Stimulated activated effector memory CD8-positive, alpha-beta T cell treated with anti-CD3 and anti-CD28 coated beads, Interleukin-12 subunit alpha, Interleukin-12 subunit beta, amount 100 ng/mL, for 72 hours (primary cell): ENCODE measurements around the gene PSMF1.

Experiments used
- ATAC-seq: fragments of 150-1000 bp; cut with Tn5 transposase; 2 replicates; pipeline ENCODE4 v1.10.0; 2021
- DNase-seq, 2 donors: peaks; one replicate each; pipeline ENCODE4 v3.0.0; 2021 to 2022; ENCODE audit warnings: low spot score in 2 of 2
- H3K27ac Mint-ChIP-seq: one replicate; pipeline ENCODE4 v1.8.0; 2022; ENCODE audit warnings: mild to moderate bottlenecking, mixed read lengths
- H3K36me3 Mint-ChIP-seq: one replicate; pipeline ENCODE4 v1.8.0; 2022; ENCODE audit warnings: mild to moderate bottlenecking, mixed read lengths
- H3K4me1 Mint-ChIP-seq: one replicate; pipeline ENCODE4 v1.8.0; 2022; ENCODE audit warnings: mixed read lengths
- H3K4me3 Mint-ChIP-seq: one replicate; pipeline ENCODE4 v1.8.0; 2022; ENCODE audit warnings: mild to moderate bottlenecking, mixed read lengths
- H3K9me3 Mint-ChIP-seq: one replicate; pipeline ENCODE4 v1.8.0; 2022; ENCODE audit warnings: mixed read lengths

The PSMF1 gene

GRCh38 chr20:1166948-1167720 lies 48.7 kb downstream of the PSMF1 start:
- DNase-seq (no peak), ATAC-seq (no peak)
- no peak overlapping the region for H3K4me3 Mint-ChIP-seq
- H3K27ac Mint-ChIP-seq, result no peak overlapping the region
- peaks cover 88% of the 10 kb centered on the region for H3K36me3 Mint-ChIP-seq
- no peaks in the 10 kb centered on the region for H3K9me3 Mint-ChIP-seq
- H3K4me1 Mint-ChIP-seq, result peaks cover 5% of the 10 kb centered on the region

GRCh38 chr20:1169224-1169623 lies 50.8 kb downstream of the PSMF1 start:
- DNase-seq, result no peak
- no peaks in the 10 kb centered on the region for H3K9me3 Mint-ChIP-seq
- H3K4me1 Mint-ChIP-seq, result peaks cover 5% of the 10 kb centered on the region
- no peak for ATAC-seq
- H3K36me3 Mint-ChIP-seq, result peaks cover 82% of the 10 kb centered on the region
- no peak overlapping the region for H3K27ac Mint-ChIP-seq
- no peak overlapping the region for H3K4me3 Mint-ChIP-seq

GRCh38 chr20:1171461-1172093 lies 53.2 kb downstream of the PSMF1 start:
- Mint-ChIP-seq H3K36me3 (peaks cover 63% of the 10 kb centered on the region), H3K27ac (no peak overlapping the region), H3K4me1 (peaks cover 5% of the 10 kb centered on the region), H3K4me3 (no peak overlapping the region), H3K9me3 (no peaks in the 10 kb centered on the region)
- ATAC-seq (no peak), DNase-seq (no peak)

- Mint-ChIP-seq H3K36me3 (peaks cover 42% of the 10 kb centered on the region), H3K4me1 (no peaks in the 10 kb centered on the region), H3K9me3 (no peaks in the 10 kb centered on the region), H3K27ac (peak overlapping the region; percentile 40), H3K4me3 (no peak overlapping the region)
- no peak for ATAC-seq
- no peak for DNase-seq
These were observed 55.3 kb downstream of the PSMF1 start for GRCh38 chr20:1173698-1174097.

GRCh38 chr20:1174787-1175186 lies 56.4 kb downstream of the PSMF1 start:
- Mint-ChIP-seq H3K9me3 (no peaks in the 10 kb centered on the region), H3K4me3 (no peak overlapping the region), H3K36me3 (peaks cover 31% of the 10 kb centered on the region), H3K27ac (no peak overlapping the region), H3K4me1 (no peaks in the 10 kb centered on the region)
- ATAC-seq, result no peak
- no peak for DNase-seq

- Mint-ChIP-seq H3K4me1 (peaks cover 6% of the 10 kb centered on the region), H3K27ac (peak overlapping the region; percentile 53)
- ATAC-seq, result no peak
These were observed 59.3 kb downstream of the PSMF1 start for GRCh38 chr20:1177680-1178079.

GRCh38 chr20:1178103-1178502 lies 59.7 kb downstream of the PSMF1 start:
- H3K36me3 Mint-ChIP-seq, result peaks cover 16% of the 10 kb centered on the region
- ATAC-seq, result no peak

More at GRCh38 chr20:1177680-1178079, 59.3 kb downstream of the PSMF1 start:
- no peak for DNase-seq
- Mint-ChIP-seq H3K4me3 (no peak overlapping the region), H3K36me3 (peaks cover 19% of the 10 kb centered on the region), H3K9me3 (no peaks in the 10 kb centered on the region)

GRCh38 chr20:1178623-1179022 lies 60.2 kb downstream of the PSMF1 start:
- ATAC-seq (no peak), DNase-seq (no peak)
- Mint-ChIP-seq H3K36me3 (peaks cover 11% of the 10 kb centered on the region), H3K9me3 (no peaks in the 10 kb centered on the region), H3K27ac (no peak overlapping the region), H3K4me1 (peaks cover 6% of the 10 kb centered on the region), H3K4me3 (no peak overlapping the region)

More at GRCh38 chr20:1178103-1178502, 59.7 kb downstream of the PSMF1 start:
- Mint-ChIP-seq H3K4me3 (no peak overlapping the region), H3K9me3 (no peaks in the 10 kb centered on the region), H3K4me1 (peaks cover 6% of the 10 kb centered on the region), H3K27ac (no peak overlapping the region)
- DNase-seq, result no peak

GRCh38 chr20:1180949-1181348 lies 62.5 kb downstream of the PSMF1 start:
- DNase-seq (no peak), ATAC-seq (no peak)
- Mint-ChIP-seq H3K4me3 (no peak overlapping the region), H3K4me1 (peaks cover 18% of the 10 kb centered on the region), H3K27ac (no peak overlapping the region), H3K9me3 (no peaks in the 10 kb centered on the region), H3K36me3 (peaks cover 6% of the 10 kb centered on the region)

GRCh38 chr20:1182106-1182505 lies 63.7 kb downstream of the PSMF1 start:
- DNase-seq (no peak), ATAC-seq (no peak)
- Mint-ChIP-seq H3K9me3 (no peaks in the 10 kb centered on the region), H3K4me1 (peaks cover 20% of the 10 kb centered on the region), H3K4me3 (no peak overlapping the region), H3K36me3 (peaks cover 6% of the 10 kb centered on the region), H3K27ac (no peak overlapping the region)

- DNase-seq, result no peak
- ATAC-seq, result no peak
- Mint-ChIP-seq H3K27ac (no peak overlapping the region), H3K36me3 (peaks cover 6% of the 10 kb centered on the region), H3K4me1 (peaks cover 20% of the 10 kb centered on the region), H3K9me3 (no peaks in the 10 kb centered on the region), H3K4me3 (no peak overlapping the region)
These were observed 64.8 kb downstream of the PSMF1 start for GRCh38 chr20:1183153-1183552.

GRCh38 chr20:1184260-1184637 lies 65.8 kb downstream of the PSMF1 start:
- ATAC-seq (no peak), DNase-seq (no peak)
- Mint-ChIP-seq H3K27ac (no peak overlapping the region), H3K9me3 (no peaks in the 10 kb centered on the region), H3K4me1 (peaks cover 20% of the 10 kb centered on the region), H3K4me3 (peak overlapping the region; percentile 60), H3K36me3 (peaks cover 6% of the 10 kb centered on the region)

- Mint-ChIP-seq H3K4me3 (peak within 1 kb of the TSS; percentile 62), H3K9me3 (no peaks in the 10 kb centered on the region), H3K4me1 (peaks cover 20% of the 10 kb centered on the region), H3K36me3 (peaks cover 6% of the 10 kb centered on the region), H3K27ac (no peak within 1 kb of the TSS)
- peak; percentile 14 for ATAC-seq
- no peak for DNase-seq
These were observed 66.4 kb downstream of the PSMF1 start, which contains the start of gene TMEM74B for GRCh38 chr20:1184638-1185315. TMEM74B (minus strand) TSS chr20:1184981; CDS start chr20:1183801, 1,180 bp downstream.

- no peaks in the 10 kb centered on the region for H3K9me3 Mint-ChIP-seq
- ATAC-seq, result peak; percentile 41
- H3K36me3 Mint-ChIP-seq, result peaks cover 6% of the 10 kb centered on the region
- H3K4me3 Mint-ChIP-seq, result peak overlapping the region; percentile 62
- peaks cover 20% of the 10 kb centered on the region for H3K4me1 Mint-ChIP-seq
- H3K27ac Mint-ChIP-seq, result no peak overlapping the region
- DNase-seq, result peak in 1 of 2 donors; percentile 54
These were observed 66.9 kb downstream of the PSMF1 start for GRCh38 chr20:1185316-1185741.

- Mint-ChIP-seq H3K27ac (no peak overlapping the region), H3K36me3 (peaks cover 6% of the 10 kb centered on the region), H3K4me1 (peaks cover 20% of the 10 kb centered on the region), H3K4me3 (peak overlapping the region; percentile 62), H3K9me3 (no peaks in the 10 kb centered on the region)
- ATAC-seq (peak; percentile 65), DNase-seq (peak; percentile 37 to 77)
These were observed 67.5 kb downstream of the PSMF1 start for GRCh38 chr20:1185790-1186334.
